GM12872 (cell line): ENCODE measurements around the gene TBC1D22A.

Experiments used
- CTCF ChIP-seq: IDR thresholded peaks from 3 replicates; pipeline ENCODE4 v1.5.1; 2011; ENCODE audit warnings: low read depth, mild to moderate bottlenecking, low read length, moderate library complexity; ENCODE audit not compliant: insufficient read depth

Gene TBC1D22A

GRCh38 chr22:47196166-47196849 lies 433.9 kb downstream of the TBC1D22A start:
- TF ChIP-seq CTCF = no peak

- TF ChIP-seq CTCF = no peak
Observed at GRCh38 chr22:47196881-47197772, 434.7 kb downstream of the TBC1D22A start.

- TF ChIP-seq CTCF = no peak
Observed at GRCh38 chr22:47197773-47198500, 435.5 kb downstream of the TBC1D22A start.

GRCh38 chr22:47198801-47199251 lies 436.4 kb downstream of the TBC1D22A start:
- TF ChIP-seq CTCF = no peak

- TF ChIP-seq CTCF = no peak
Observed at GRCh38 chr22:47199261-47199978, 437.0 kb downstream of the TBC1D22A start.

GRCh38 chr22:47199979-47200272 lies 437.5 kb downstream of the TBC1D22A start:
- no peak for TF ChIP-seq CTCF
